ENCODE data around the gene TF. TPM values are rescaled to one million over a fixed set of nuclear protein-coding genes. Genes with fewer than 3 reads are reported as not detected.

The TF gene
- total and polyA plus RNA-seq, 4 donors, result 0.75 to 7.4 (median 1.6) TPM

GRCh38 chr3:133782454-133782853, 36.3 kb downstream of the TF start:
- no peak for ATAC-seq (ENCODE audit: low FRiP score)

GRCh38 chr3:133783762-133784161, 37.6 kb downstream of the TF start:
- Histone ChIP-seq H3K27me3 (ENCODE audit: control insufficient read depth in 1 of 2, insufficient read depth in 2 of 2, low read length in 1 of 2) (no peaks in the 10 kb centered on the region), H3K9me3 (ENCODE audit: control insufficient read depth, low read length) (no peaks in the 10 kb centered on the region), H3K27ac (ENCODE audit: low read depth in 1 of 2, low read length in 2 of 2) (no peak overlapping the region), H3K4me3 (ENCODE audit: low read length in 2 of 2) (no peak overlapping the region), H3K36me3 (ENCODE audit: control insufficient read depth in 1 of 2, insufficient read depth in 2 of 2, low read length in 1 of 2) (no peaks in the 10 kb centered on the region), H3K4me1 (ENCODE audit: control insufficient read depth in 1 of 2, insufficient read depth in 2 of 2, low read length in 2 of 2) (no peaks in the 10 kb centered on the region)
- DNase-seq, result peak in 1 of 2 donors; percentile 68
- no peak for ATAC-seq (ENCODE audit: low FRiP score)
- intact Hi-C loops (cut with DNase I), result no loop called here
- WGBS, 2 donors, result 33 to 53% methylated on average over 32 of the region's 32 CpGs

More at GRCh38 chr3:133782454-133782853, 36.3 kb downstream of the TF start:
- Histone ChIP-seq H3K27me3 (ENCODE audit: control insufficient read depth in 1 of 2, insufficient read depth in 2 of 2, low read length in 1 of 2) (no peaks in the 10 kb centered on the region), H3K4me3 (ENCODE audit: low read length in 2 of 2) (no peak overlapping the region), H3K36me3 (ENCODE audit: control insufficient read depth in 1 of 2, insufficient read depth in 2 of 2, low read length in 1 of 2) (no peaks in the 10 kb centered on the region), H3K27ac (ENCODE audit: low read depth in 1 of 2, low read length in 2 of 2) (no peak overlapping the region), H3K4me1 (ENCODE audit: control insufficient read depth in 1 of 2, insufficient read depth in 2 of 2, low read length in 2 of 2) (no peaks in the 10 kb centered on the region), H3K9me3 (ENCODE audit: control insufficient read depth, low read length) (no peaks in the 10 kb centered on the region)
- DNase-seq, result no peak
- intact Hi-C loops (cut with DNase I), result no loop called here
- 74 to 86% methylated on average over 2 of the region's 2 CpGs for WGBS, 2 donors

- DNase-seq (no peak), ATAC-seq (ENCODE audit: low FRiP score) (no peak)
- Histone ChIP-seq H3K36me3 (ENCODE audit: control insufficient read depth in 1 of 2, insufficient read depth in 2 of 2, low read length in 1 of 2) (no peaks in the 10 kb centered on the region), H3K4me3 (ENCODE audit: low read length in 2 of 2) (no peak overlapping the region), H3K27me3 (ENCODE audit: control insufficient read depth in 1 of 2, insufficient read depth in 2 of 2, low read length in 1 of 2) (no peaks in the 10 kb centered on the region), H3K4me1 (ENCODE audit: control insufficient read depth in 1 of 2, insufficient read depth in 2 of 2, low read length in 2 of 2) (no peaks in the 10 kb centered on the region), H3K9me3 (ENCODE audit: control insufficient read depth, low read length) (no peaks in the 10 kb centered on the region), H3K27ac (ENCODE audit: low read depth in 1 of 2, low read length in 2 of 2) (no peak overlapping the region)
- WGBS, 2 donors, result 84 to 87% methylated on average over 2 of the region's 2 CpGs
- intact Hi-C loops (cut with DNase I), result no loop called here
Observed at GRCh38 chr3:133788024-133788423, 41.8 kb downstream of the TF start.

GRCh38 chr3:133792171-133792763, 46.1 kb downstream of the TF start:
- WGBS, 2 donors, result 51 to 61% methylated on average over 9 of the region's 9 CpGs
- Histone ChIP-seq H3K9me3 (ENCODE audit: control insufficient read depth, low read length) (no peaks in the 10 kb centered on the region), H3K27me3 (ENCODE audit: control insufficient read depth in 1 of 2, insufficient read depth in 2 of 2, low read length in 1 of 2) (no peaks in the 10 kb centered on the region), H3K36me3 (ENCODE audit: control insufficient read depth in 1 of 2, insufficient read depth in 2 of 2, low read length in 1 of 2) (no peaks in the 10 kb centered on the region), H3K4me3 (ENCODE audit: low read length in 2 of 2) (no peak overlapping the region), H3K27ac (ENCODE audit: low read depth in 1 of 2, low read length in 2 of 2) (no peak overlapping the region), H3K4me1 (ENCODE audit: control insufficient read depth in 1 of 2, insufficient read depth in 2 of 2, low read length in 2 of 2) (no peaks in the 10 kb centered on the region)
- DNase-seq (no peak), ATAC-seq (ENCODE audit: low FRiP score) (no peak)
- intact Hi-C loops (cut with DNase I), result no loop called here

- Histone ChIP-seq H3K36me3 (ENCODE audit: control insufficient read depth in 1 of 2, insufficient read depth in 2 of 2, low read length in 1 of 2) (no peaks in the 10 kb centered on the region), H3K4me3 (ENCODE audit: low read length in 2 of 2) (no peak overlapping the region), H3K27ac (ENCODE audit: low read depth in 1 of 2, low read length in 2 of 2) (no peak overlapping the region), H3K27me3 (ENCODE audit: control insufficient read depth in 1 of 2, insufficient read depth in 2 of 2, low read length in 1 of 2) (no peaks in the 10 kb centered on the region), H3K9me3 (ENCODE audit: control insufficient read depth, low read length) (no peaks in the 10 kb centered on the region), H3K4me1 (ENCODE audit: control insufficient read depth in 1 of 2, insufficient read depth in 2 of 2, low read length in 2 of 2) (no peaks in the 10 kb centered on the region)
- intact Hi-C loops (cut with DNase I), result no loop called here
- no peak for DNase-seq
- WGBS, 2 donors, result 84% methylated on average over 3 of the region's 3 CpGs
- no peak for ATAC-seq (ENCODE audit: low FRiP score)
Observed at GRCh38 chr3:133797396-133798105, 51.4 kb downstream of the TF start.

- no peak overlapping the region for H3K4me3 ChIP-seq (ENCODE audit: low read length in 2 of 2)
- peak; percentile 26 for ATAC-seq (ENCODE audit: low FRiP score)
- no peaks in the 10 kb centered on the region for H3K27me3 ChIP-seq (ENCODE audit: control insufficient read depth in 1 of 2, insufficient read depth in 2 of 2, low read length in 1 of 2)
- 65 to 68% methylated on average over 7 of the region's 7 CpGs for WGBS, 2 donors
- H3K36me3 ChIP-seq (ENCODE audit: control insufficient read depth in 1 of 2, insufficient read depth in 2 of 2, low read length in 1 of 2), result no peaks in the 10 kb centered on the region
- H3K9me3 ChIP-seq (ENCODE audit: control insufficient read depth, low read length), result no peaks in the 10 kb centered on the region
- intact Hi-C loops (cut with DNase I), result no loop called here
- no peaks in the 10 kb centered on the region for H3K4me1 ChIP-seq (ENCODE audit: control insufficient read depth in 1 of 2, insufficient read depth in 2 of 2, low read length in 2 of 2)
- no peak overlapping the region for H3K27ac ChIP-seq (ENCODE audit: low read depth in 1 of 2, low read length in 2 of 2)
- DNase-seq, result peak in 1 of 2 donors; percentile 60
Observed at GRCh38 chr3:133799794-133800585, 53.8 kb downstream of the TF start.

GRCh38 chr3:133803469-133803868, 57.3 kb downstream of the TF start:
- intact Hi-C loops (cut with DNase I), result no loop called here
- H3K4me1 ChIP-seq (ENCODE audit: control insufficient read depth in 1 of 2, insufficient read depth in 2 of 2, low read length in 2 of 2), result no peaks in the 10 kb centered on the region
- H3K36me3 ChIP-seq (ENCODE audit: control insufficient read depth in 1 of 2, insufficient read depth in 2 of 2, low read length in 1 of 2), result no peaks in the 10 kb centered on the region
- H3K27ac ChIP-seq (ENCODE audit: low read depth in 1 of 2, low read length in 2 of 2), result no peak overlapping the region
- WGBS, 2 donors, result 92 to 93% methylated on average over 5 of the region's 5 CpGs
- no peak overlapping the region for H3K4me3 ChIP-seq (ENCODE audit: low read length in 2 of 2)
- H3K9me3 ChIP-seq (ENCODE audit: control insufficient read depth, low read length), result no peaks in the 10 kb centered on the region
- ATAC-seq (ENCODE audit: low FRiP score), result no peak
- no peaks in the 10 kb centered on the region for H3K27me3 ChIP-seq (ENCODE audit: control insufficient read depth in 1 of 2, insufficient read depth in 2 of 2, low read length in 1 of 2)
- no peak for DNase-seq

- Histone ChIP-seq H3K9me3 (ENCODE audit: control insufficient read depth, low read length) (no peaks in the 10 kb centered on the region), H3K36me3 (ENCODE audit: control insufficient read depth in 1 of 2, insufficient read depth in 2 of 2, low read length in 1 of 2) (no peaks in the 10 kb centered on the region), H3K4me1 (ENCODE audit: control insufficient read depth in 1 of 2, insufficient read depth in 2 of 2, low read length in 2 of 2) (no peaks in the 10 kb centered on the region), H3K4me3 (ENCODE audit: low read length in 2 of 2) (peak overlapping the region in 1 of 2 donors; percentile 71), H3K27me3 (ENCODE audit: control insufficient read depth in 1 of 2, insufficient read depth in 2 of 2, low read length in 1 of 2) (no peaks in the 10 kb centered on the region), H3K27ac (ENCODE audit: low read depth in 1 of 2, low read length in 2 of 2) (no peak overlapping the region)
- DNase-seq (no peak), ATAC-seq (ENCODE audit: low FRiP score) (no peak)
- 67 to 71% methylated on average over 4 of the region's 4 CpGs for WGBS, 2 donors
- intact Hi-C loops (cut with DNase I), result no loop called here
Observed at GRCh38 chr3:133804896-133805295, 58.7 kb downstream of the TF start.
